Activated CD4-positive, alpha-beta T cell treated with anti-CD3 and anti-CD28 coated beads for 1 hour (primary cell): ENCODE data around the gene WDCP.

Source experiments
- DNase-seq: peaks from one replicate; pipeline ENCODE4 v3.0.0-alpha.2; 2020

Gene WDCP

DNA sequence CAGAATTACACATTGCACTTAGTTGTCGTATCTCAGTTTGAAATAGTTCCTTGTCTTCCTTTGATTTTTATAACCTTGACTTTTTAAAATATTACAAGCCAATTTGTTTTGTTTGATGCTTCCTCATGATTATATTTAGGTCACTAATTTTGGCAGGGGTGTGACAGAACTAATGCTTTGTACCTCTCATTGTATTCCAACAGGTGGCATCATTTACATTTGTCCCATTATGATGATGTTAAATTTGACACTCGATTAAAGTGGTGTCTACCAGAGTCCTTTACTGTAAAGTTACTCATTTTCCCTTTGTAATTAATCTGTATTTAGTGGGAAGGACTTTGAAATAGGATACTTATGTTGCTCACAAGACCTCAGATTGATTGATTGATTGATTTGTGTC lies 58.8 kb downstream of the WDCP start:
- DNase-seq: no peak
